ENCODE data around the gene SLC24A5.

Gene SLC24A5

GRCh38 chr15:48119277-48119676 is 1.5 kb upstream of the SLC24A5 start:
- DNase-seq, result no peak

GRCh38 chr15:48121849-48122248 is 1.1 kb downstream of the SLC24A5 start:
- no peak for DNase-seq

- no peak for DNase-seq
Measured at GRCh38 chr15:48126667-48127355, 6.0 kb downstream of the SLC24A5 start.

GRCh38 chr15:48131324-48131723 is 10.5 kb downstream of the SLC24A5 start:
- DNase-seq, result no peak

- DNase-seq, result no peak
Measured at GRCh38 chr15:48132874-48133273, 12.1 kb downstream of the SLC24A5 start.

GRCh38 chr15:48143856-48144255 is 23.1 kb downstream of the SLC24A5 start:
- DNase-seq, result no peak

- no peak for DNase-seq
Measured at GRCh38 chr15:48144889-48145288, 24.1 kb downstream of the SLC24A5 start.

GRCh38 chr15:48145923-48146322 is 25.1 kb downstream of the SLC24A5 start:
- no peak for DNase-seq

GRCh38 chr15:48147358-48147757 is 26.6 kb downstream of the SLC24A5 start:
- no peak for DNase-seq

- no peak for DNase-seq
Measured at GRCh38 chr15:48149858-48150257, 29.1 kb downstream of the SLC24A5 start.

GRCh38 chr15:48153526-48153925 is 32.7 kb downstream of the SLC24A5 start:
- no peak for DNase-seq

- no peak for DNase-seq
Measured at GRCh38 chr15:48168616-48169015, 47.8 kb downstream of the SLC24A5 start.

GRCh38 chr15:48170981-48171380 is 50.2 kb downstream of the SLC24A5 start:
- DNase-seq, result no peak

GRCh38 chr15:48175126-48175525 is 54.3 kb downstream of the SLC24A5 start:
- DNase-seq, result peak; percentile 4

- no peak for DNase-seq
Measured at GRCh38 chr15:48176112-48176511, 55.3 kb downstream of the SLC24A5 start.

GRCh38 chr15:48176957-48177356 is 56.2 kb downstream of the SLC24A5 start:
- DNase-seq, result no peak

GRCh38 chr15:48177383-48177765 is 56.6 kb downstream of the SLC24A5 start:
- peak; percentile 37 for DNase-seq

GRCh38 chr15:48177766-48178647 is 57.2 kb downstream of the SLC24A5 start, which contains the start of gene MYEF2:
MYEF2 (minus strand) TSS chr15:48178295; CDS start chr15:48178237, 58 bp downstream.
- peak; percentile 81 for DNase-seq

GRCh38 chr15:48178648-48178931 is 57.8 kb downstream of the SLC24A5 start:
- no peak for DNase-seq

GRCh38 chr15:48182749-48183148 is 62.0 kb downstream of the SLC24A5 start:
- DNase-seq, result no peak

- DNase-seq, result no peak
Measured at GRCh38 chr15:48185529-48185928, 64.7 kb downstream of the SLC24A5 start.

- DNase-seq, result no peak
Measured at GRCh38 chr15:48186271-48186670, 65.5 kb downstream of the SLC24A5 start.

- peak; percentile 32 for DNase-seq
Measured at GRCh38 chr15:48190932-48191573, 70.3 kb downstream of the SLC24A5 start.

Data from activated CD4-positive, alpha-beta T cell treated with anti-CD3 and anti-CD28 coated beads, Interleukin-10, Interleukin-2, amounts not matched to agents 100 ng/mL and 50 ng/mL, durations not matched to agents 16 hours and 8 hours (primary cell).